DMS153 treated with DMSO at 0.1 percent for 48 hours (cell line): Measurements from ENCODE around the gene M6PR.

Experiments
- DNase-seq: peaks from one replicate; lab custom pipeline; 2025; ENCODE audit not compliant: unreplicated experiment; lab: John Stamatoyannopoulos, UW

The M6PR gene

DNA sequence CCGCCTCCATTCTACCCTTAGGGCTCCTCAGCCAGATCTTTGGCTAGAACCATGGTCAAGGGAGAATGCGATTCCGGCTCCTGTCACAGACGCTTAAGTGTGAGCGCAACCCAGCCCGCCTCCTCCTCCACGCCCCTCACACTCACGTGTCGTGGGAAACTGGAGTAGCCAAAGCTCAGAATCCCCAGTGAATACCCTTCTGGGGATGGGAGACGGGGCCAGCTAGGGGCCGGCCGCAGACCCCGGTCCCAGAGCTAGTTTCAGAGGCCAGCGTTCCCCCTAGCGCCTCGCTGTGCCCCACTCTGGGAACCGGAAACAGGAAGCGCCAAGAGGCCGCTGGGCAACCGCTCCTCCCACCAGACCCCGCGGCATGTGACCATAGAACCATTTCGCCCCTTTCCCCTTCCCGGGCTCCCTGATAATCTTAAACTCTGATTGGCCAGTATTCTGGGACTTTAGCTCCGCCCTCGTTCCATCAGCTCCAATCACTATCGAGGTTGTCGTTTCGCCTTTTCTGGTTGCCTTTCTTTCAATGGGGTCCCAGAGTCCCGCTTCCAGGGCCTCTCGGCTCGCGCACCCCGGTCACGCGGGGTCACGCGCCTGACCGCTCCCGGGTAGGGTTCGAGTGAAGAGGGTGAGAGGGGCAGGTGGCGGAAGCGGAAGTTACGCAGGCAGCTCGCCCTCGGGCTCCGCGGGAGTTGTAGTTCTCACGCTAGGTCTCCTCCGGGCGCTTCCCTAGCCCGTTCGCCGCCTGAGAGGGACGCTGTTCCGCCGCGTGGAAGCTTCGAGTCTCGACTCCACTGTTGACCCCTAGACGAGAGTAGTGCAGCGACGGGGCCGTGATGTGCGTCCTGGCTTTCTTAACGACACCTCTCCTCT is at the start of gene M6PR:
Gene M6PR (minus strand): TSS at position 304 of the 879 bp plus-strand sequence. CDS start 3,241 bp downstream, outside the sequence.
- DNase-seq: peak; percentile 96

DNA sequence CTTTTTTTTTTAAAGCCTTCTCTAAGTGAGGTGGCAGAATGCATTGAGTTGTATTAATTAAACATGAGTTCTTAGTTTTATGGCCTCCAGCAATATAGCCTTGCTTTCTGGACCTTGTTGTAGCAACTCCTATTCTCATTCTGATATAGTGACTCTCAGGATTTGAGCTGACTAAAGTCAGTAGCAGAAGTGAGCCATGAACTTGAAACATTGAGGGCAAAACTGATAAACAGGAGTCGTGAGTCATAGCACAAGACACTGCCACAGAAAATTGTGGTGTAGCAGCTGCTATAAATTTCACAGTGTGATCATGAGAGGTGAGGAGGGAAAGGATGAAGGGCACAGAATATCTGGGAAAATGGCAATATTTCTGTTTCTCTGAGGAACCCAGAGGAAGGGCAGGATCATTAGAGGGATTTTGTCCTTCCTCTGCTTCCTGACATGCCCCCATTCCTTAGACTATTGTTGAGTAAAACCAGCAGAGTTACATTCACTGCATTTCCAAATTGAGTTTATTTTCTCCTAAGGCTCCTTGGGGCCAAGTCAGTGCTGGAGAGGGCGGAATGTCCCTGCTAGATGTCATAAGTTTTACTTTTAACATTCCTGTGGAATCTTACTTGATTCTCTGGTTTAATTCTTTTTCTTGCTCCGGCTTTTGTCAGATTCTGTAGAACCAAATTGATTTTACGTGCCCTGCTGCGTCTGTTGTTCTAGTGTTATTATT is 47.4 kb upstream of the M6PR start:
- no peak for DNase-seq

DNA sequence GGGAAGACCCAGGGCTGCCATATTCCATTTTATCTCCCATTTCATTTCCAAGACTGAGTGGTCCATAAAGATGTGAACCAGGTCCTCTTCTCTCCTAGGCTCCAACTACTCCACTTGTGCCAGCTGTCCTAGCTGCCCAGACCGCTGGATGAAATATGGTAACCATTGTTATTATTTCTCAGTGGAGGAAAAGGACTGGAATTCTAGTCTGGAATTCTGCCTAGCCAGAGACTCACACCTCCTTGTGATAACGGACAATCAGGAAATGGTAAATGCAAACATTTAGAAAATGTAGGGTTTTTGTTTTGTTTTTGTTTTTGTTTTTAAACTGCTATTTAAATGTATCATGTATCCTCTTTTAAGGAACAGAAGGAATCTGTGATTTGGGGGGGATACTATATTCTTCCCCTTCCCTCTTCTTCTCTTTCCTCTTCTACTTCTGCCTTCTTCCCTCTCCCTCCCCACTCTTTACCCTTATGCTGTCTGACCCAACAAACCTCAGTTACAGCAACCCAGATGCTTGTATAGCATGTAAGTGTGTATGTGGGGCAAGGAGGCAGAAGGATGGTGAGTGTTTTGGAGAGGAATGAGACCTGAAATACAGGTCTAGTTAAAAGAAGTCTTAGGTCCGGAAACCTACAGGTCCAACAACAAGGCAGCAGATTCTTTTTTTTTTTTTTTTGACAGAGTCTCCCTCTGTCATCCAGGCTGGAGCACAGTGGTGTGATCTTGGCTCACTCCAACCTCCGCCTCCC is 45.8 kb upstream of the M6PR start:
- DNase-seq: no peak

DNA sequence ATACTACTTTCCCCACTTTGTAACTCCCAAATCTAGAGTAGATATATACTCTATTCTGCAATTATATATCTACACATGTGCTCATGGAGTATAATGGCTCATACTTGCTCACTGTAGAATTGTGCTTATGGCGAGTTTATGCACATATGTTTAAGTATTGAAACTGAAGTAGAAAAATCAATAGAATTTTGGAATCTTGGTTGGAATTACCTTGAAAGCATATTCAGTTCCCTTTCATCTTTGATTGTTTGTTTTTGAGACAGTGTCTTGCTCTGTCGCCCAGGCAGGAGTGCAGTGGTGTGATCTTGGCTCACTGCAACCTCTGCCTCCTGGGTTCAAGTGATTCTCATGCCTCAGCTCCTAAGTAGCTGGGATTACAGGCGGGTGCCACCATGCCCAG is 44.4 kb upstream of the M6PR start:
- no peak for DNase-seq

DNA sequence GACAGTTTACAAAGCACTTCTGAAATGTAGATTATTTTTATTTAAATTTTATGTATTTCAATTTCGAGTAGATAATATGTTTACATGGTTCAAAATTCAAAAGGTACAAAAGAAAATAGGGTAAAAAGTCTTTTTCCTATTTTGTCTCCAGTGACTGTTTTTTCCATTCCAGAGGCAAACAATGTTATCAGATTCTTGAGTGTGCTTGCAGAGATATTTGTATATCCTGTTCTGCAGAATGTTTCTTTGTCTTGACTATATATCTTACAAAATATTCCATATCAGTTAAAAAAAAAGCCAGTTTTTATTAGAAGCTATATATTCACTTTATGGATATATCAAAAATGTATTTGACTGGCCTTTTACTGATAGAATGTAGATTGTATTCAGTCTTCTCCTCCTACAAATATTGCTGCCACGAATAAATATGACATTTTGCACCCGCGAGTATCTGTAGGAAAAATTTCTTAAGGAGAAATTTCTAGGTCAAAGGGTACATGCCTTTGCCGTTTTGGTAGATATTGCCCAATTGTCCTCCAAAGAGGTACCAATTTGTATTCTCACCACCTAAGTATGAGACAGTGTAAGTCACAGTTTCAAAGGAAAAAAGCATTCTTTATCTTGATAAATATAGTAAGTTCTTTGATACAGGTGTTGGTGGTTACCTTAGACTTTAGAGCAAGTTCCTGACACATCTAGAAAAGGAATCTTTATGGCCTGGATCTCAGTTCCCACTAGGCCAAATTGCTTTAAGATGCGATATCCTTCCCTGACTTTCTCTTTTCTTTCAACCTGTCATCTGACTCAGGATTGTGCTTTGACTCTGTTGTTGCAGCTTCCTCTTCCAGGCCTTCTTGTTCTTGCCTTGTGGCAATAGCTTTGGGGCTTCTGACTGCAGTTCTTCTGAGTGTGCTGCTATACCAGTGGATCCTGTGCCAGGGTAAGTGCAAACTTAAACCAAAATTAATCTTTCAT is 42.2 kb upstream of the M6PR start:
- DNase-seq: no peak

DNA sequence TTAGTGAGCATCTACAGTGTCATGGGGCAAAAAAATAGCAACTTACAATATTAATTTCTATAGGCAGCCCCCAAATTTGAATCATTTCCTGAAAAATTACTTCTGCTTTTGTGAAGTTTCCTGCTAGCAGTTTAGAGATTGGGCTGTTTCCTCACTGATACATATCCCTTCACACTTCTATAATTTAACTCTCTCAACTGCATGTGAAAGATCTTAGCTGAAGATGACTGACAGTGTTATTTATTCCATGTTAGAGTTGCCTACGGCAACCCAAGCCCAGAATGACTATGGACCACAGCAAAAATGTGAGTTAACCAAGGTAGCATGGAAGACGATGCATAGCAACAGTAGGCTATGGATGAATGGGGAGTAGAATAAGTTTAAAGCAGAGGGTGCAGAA is 40.0 kb upstream of the M6PR start, which contains the start of gene KLRG1:
Gene KLRG1 (plus strand): TSS at position 134 of the 400 bp plus-strand sequence. CDS start 90 bp downstream, at position 224.
- DNase-seq: no peak

DNA sequence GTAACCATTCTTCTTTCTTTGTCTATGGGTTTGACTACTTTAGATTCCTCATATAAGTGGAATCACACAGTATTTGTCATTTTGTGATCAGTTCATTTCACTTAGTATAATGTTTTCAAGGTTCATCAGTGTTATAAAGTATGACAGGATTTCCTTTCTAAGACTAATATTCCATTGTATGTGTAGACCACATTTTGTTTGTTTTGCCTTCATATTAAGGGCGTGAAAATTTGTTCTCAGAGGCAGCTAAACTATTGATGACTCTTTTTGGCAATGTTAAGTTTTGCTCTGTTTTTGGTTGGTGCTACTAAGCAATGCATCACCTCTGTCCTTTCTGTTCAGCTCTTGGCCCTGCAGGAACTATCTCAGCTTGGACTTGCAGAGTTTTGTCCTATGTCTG is 38.2 kb upstream of the M6PR start:
- no peak for DNase-seq

DNA sequence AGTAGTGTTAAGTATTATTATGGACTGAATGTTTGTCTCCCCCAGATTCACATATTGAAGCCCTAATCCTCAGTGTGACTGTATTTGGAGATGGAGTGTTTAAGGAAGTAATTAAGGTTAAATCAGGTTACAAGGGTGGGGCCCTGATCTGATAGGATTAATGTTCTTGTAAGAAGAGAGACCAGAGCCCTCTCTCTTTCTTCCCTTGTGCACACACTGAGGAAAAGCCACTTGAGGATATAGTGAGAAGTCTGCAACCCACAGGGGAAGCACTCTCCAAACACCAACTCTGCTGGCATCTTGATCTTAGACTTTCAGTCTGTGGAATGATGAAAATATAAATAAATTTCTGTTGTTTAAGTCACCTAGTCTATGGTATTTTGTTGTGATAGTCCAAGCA is 37.7 kb upstream of the M6PR start:
- DNase-seq: no peak

DNA sequence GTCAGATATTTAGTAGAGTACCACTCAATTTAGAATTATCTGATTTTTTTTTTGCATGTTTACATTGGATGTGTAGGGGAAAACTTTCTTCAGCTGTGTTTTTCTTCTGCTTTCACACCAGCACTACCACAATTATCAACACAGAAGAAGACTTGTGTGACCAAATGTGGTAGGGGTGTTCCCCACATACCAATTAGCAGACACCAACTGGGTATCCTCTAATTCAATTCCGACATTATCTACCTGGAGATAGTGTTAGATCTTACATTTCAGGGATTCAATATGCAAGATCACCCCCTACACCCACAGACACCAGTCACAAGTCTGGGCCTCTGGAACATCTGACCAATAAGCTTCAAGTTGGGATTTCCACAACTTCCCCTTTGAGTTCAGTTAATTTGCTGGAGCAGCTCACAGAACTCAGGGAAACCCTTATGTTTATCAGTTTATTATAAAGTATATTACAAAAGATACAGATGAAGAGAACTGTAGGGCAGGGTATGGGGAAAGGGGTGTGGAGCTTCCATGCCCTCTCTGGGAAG is 35.8 kb upstream of the M6PR start:
- no peak for DNase-seq

DNA sequence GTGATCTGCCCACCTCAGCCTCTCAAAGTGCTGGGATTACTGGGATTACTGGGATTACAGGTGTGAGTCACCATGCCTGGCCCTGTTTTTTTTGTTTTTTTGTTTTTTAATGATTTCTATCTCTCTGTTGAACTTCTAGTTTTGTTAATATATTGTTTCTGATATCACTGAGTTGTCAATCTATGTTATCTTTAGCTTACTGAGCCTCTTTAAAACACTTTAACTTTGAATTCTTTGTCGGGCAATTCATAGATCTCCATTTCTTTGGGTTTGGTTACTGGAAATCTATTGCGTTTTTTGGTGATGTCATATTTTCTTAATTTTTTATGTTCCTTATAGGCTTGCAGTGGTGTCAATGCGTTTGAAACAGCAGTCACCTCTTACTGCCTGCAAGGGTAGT is 30.7 kb upstream of the M6PR start:
- no peak for DNase-seq

DNA sequence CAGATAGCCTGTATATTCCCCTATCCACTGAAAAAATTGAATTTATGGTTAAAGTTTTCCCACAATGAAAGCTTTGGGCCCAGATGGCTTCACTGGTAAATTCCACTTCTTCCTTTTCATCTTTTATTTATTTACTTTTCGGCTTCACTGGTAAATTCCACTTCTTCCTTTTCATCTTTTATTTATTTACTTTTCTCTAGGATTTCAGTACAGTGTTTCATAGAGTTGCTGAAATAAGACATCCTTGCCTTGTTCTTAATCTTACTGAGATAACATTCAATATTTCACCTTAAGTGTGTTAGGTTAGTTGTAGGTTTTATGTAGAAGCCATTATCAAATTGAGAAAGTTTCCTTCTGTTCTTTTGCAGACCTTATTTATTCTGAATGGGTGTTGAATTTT is 21.0 kb upstream of the M6PR start:
- no peak for DNase-seq

DNA sequence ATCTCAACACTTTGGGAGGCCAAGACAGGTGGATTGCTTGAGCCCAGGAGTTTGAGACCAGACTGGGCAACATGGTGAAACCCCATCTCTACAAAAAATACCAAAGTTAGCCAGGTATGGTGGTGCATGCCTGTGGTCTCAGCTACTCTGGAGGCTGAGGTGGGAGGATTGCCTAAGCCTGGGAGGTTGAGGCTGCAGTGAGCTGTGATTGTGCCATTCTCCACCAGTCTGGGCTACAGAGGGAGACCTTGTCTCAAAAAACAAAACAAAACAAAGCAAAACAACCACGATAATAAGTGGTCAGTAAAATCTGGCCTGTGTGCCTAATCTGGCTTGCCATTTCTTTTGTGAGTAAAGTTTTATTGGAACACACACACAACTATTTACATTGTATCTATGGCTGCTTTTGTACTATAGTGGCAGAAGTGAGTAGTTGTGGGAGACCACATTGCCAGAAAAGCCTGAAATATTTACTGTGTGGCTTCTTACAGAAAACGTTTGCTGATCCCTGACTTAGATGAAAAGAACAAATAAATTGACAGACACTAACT is 20.5 kb upstream of the M6PR start:
- DNase-seq: no peak

DNA sequence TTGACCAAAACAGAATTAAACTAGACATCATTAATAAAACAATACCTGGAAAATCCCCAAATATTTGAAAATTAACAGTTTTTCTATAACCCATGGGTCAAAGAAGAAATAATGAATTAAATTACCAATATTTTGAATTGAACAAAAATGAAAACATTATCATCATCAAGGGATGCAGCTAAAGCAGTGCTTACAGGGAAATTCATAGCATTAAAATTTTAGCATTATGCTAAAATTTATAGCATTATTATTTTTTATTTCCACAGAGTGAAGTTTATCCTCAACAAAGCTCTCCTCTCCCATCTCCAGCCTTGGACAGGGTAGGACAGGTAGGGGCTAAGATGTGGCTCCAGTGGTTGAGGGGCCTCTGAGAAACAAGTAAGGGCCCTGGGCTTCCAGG is 19.3 kb upstream of the M6PR start:
- no peak for DNase-seq

DNA sequence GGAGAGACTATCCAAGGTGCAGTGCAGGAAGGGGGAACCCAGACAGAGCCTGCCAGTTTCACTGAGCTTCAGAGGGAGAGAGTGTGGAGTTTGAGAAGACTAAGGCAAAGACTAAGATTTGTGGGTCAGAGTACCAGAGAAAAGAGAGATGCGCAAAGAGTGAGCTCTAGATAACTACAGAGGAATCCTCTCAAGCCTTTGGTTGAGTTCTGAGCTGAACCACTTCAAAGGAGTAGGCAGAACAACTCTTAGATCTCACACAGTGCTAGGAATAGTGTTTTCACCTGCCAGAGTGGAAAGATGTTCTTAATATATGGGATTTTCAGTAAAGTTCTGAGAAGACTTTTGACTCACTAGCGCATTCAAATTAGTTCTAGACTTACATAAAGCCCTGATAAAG is 10.7 kb upstream of the M6PR start:
- no peak for DNase-seq

DNA sequence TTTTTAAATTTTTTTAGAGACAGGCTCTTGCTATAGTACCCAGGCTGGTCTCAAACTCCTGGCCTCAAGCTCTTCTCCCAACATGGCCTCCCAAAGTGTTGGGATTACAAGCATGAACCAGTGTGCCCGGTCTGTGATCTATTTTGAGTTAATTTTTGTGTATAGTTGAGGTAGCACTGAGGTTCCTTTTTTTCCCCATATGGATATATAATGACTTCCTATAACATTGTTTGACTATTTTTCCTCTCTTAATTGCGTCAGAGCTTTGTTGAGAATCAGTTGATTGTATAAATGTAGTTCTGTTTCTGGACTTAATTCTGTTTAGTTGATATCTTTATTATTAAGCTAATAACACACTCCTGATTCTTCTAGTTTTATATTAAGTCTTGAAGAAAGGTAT is 8.6 kb upstream of the M6PR start:
- no peak for DNase-seq

DNA sequence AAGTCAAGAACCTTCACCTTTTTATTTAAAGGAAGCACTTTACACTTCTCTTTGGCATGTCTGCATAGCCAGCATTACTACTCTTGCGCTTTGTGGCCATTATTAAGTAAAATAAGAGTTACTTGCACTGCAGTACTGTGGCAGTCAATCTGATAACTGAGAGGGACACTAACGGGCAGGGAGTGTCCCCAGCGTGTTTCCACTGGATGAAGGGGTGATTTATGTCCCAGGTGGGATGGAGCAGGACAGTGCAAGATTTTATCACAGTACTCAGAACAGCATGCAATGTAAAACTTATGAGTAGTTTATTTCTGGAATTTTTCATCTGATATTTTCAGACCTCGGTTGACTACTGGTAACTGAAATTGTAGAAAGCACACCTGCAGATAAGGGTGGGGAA is 8.1 kb upstream of the M6PR start:
- DNase-seq: no peak

DNA sequence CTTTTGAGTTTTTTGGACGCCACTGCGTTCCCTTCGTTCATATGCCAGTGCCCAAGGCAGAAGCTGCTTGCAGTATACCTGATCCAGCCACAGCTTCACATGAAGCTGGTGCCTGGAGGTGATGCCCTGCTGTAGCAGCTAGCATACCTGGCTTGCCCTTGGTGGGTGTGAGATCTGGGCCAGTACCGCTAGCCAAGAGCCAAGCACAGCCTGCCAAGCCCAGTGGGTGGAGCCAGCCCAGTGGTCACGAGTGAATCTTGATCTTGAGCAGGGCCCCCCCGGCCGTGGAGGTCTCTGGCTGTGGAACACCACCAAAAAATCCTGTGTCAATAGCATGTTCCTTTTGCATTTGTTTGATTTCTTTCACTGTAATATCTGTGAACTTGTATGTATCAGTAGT is 7.3 kb upstream of the M6PR start:
- no peak for DNase-seq

DNA sequence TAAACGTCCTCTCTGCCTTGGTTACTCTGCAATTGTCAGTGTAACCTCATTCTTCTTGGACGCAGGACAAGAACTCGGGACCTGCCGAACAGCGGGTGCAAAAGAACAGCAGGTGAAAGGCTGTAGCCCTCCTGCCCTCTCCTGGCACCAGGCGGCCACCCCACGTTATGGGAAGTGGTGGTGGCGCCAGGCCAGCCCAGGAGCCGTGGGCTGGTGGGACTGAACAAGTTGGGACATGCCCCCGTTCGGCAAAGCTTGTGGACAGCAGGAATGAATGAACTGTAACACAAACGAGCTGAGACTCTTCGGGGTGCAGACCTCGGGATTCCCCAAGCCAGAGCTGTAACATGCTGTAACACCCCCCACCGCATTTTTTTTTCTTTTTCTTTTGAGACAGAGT is 6.6 kb upstream of the M6PR start:
- DNase-seq: no peak

DNA sequence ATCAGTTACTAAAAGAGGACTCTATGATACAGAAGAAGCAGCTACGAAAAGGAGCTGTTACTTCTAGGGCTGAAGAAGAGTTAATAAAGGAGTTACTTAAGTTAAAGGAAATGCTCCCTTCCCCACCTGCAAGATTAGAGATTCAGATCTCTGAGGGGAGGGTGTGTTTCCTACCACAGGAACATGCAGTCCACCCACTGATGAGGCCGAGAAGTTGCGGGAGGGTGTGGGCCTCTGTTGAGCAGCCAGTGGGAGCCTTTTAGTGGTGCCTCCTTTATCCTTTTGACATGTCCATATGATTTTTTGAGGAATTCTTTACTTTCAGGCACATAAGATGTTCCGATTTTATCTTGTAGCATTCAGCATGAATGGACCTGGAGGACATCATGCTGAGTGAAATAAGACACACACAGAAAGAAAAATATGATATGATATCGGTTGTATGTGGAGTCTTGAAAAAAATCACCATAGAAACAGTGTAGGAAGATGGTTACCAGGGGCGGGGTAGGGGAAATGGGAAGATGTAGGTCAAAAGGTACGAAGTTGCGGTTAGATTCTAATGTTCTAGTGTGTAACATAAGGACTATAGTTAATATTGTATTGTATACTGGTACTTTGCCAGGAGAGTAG is 4.4 kb upstream of the M6PR start:
- DNase-seq: no peak
